Uterus (tissue), 4 donors: ENCODE results near the gene RMND5B. TPM values are rescaled to one million over a fixed set of nuclear protein-coding genes. Genes with fewer than 3 reads are reported as not detected.

Experiments
- DNase-seq, 2 donors: peaks; one replicate each; pipeline ENCODE4 v3.0.0-alpha.2; 2019 to 2020
- H3K27ac ChIP-seq, 2 donors: fragments of 200-600 bp; sonication (generic); 1 replicate in 1 of 2; 2 replicates in 1 of 2; pipeline ENCODE4 v1.5.1; 2016 to 2018
- H3K27me3 ChIP-seq, 2 donors: fragments of 200-600 bp; sonication (generic); one replicate each; pipeline ENCODE4 v1.5.1; 2018 to 2019; ENCODE audit warnings: control low read depth in 1 of 2
- H3K36me3 ChIP-seq, 2 donors: fragments of 200-600 bp; sonication (generic); one replicate each; pipeline ENCODE4 v1.5.1; 2019; ENCODE audit warnings: control low read depth in 1 of 2
- H3K4me1 ChIP-seq, 2 donors: fragments of 200-600 bp; sonication (generic); one replicate each; pipeline ENCODE4 v1.5.1; 2018 to 2019; ENCODE audit warnings: control low read depth in 1 of 2
- H3K4me3 ChIP-seq, 2 donors: fragments of 200-600 bp; sonication (generic); 1 replicate in 1 of 2; 2 replicates in 1 of 2; pipeline ENCODE4 v1.5.1; 2018 to 2019; ENCODE audit warnings: mild to moderate bottlenecking in 1 of 2
- H3K9me3 ChIP-seq, 2 donors: fragments of 200-600 bp; sonication (generic); one replicate each; pipeline ENCODE4 v1.5.1; 2019; ENCODE audit warnings: control low read depth in 1 of 2
- CTCF ChIP-seq, 4 experiments: fragments of 200-600 bp in 2 of 4; fragments of 450-650 bp in 2 of 4; sonication (generic) in 2 of 4; IDR thresholded peaks; one replicate each; pipeline ENCODE4 v1.5.1; 2016 to 2019; ENCODE audit warnings: antibody characterized with exemption in 4 of 4, mild to moderate bottlenecking in 2 of 4, moderate library complexity in 1 of 4
- POLR2A ChIP-seq, 2 donors: fragments of 450-650 bp; IDR thresholded peaks; one replicate each; pipeline ENCODE4 v1.6.1; 2016; ENCODE audit warnings: antibody characterized with exemption in 2 of 2, mild to moderate bottlenecking in 1 of 2, moderate library complexity in 1 of 2
- intact Hi-C: fragments of 100-400 bp; cut with DNase I; formaldehyde crosslinking; loops from one replicate; pipeline ENCODE4 v1.15.1; 2023; ENCODE audit warnings: low total_unique reads
- total RNA-seq, 4 donors: library from RNA; depleted of rRNA in 3 of 4; stranded (reverse); fragments of >200 nt in 3 of 4; gene quantifications; one replicate each; pipeline versions ENCODE4 v1.1.0 to v1.2.4, GENCODE V29; 2014 to 2023
- donor health status: DM: yes; HTN: yes; CAD: no.

Gene RMND5B
- total RNA-seq, 4 donors from 2014 or later = 29.7 to 52.3 (median 39.9) TPM

- no peaks in the 10 kb centered on the region for H3K9me3 ChIP-seq
- peaks cover 0 to 11% of the 10 kb centered on the region in 2 donors for H3K4me1 ChIP-seq
- H3K27ac ChIP-seq = no peak overlapping the region
- intact Hi-C loops = no loop called here
- no peaks in the 10 kb centered on the region for H3K27me3 ChIP-seq
- TF ChIP-seq POLR2A (IDR thresholded peaks at IDR 0.05) = no peak
- no peak for TF ChIP-seq CTCF (IDR thresholded peaks at IDR 0.05)
- no peaks in the 10 kb centered on the region for H3K36me3 ChIP-seq
- no peak overlapping the region for H3K4me3 ChIP-seq
- no peak for DNase-seq
Measured at GRCh38 chr5:178115814-178116142, 15.0 kb upstream of the RMND5B start.

GRCh38 chr5:178116143-178116885 lies 14.5 kb upstream of the RMND5B start:
- Histone ChIP-seq H3K4me3 (no peak overlapping the region), H3K4me1 (peaks cover 0 to 12% of the 10 kb centered on the region in 2 donors), H3K9me3 (no peaks in the 10 kb centered on the region), H3K27me3 (no peaks in the 10 kb centered on the region), H3K27ac (no peak overlapping the region), H3K36me3 (no peaks in the 10 kb centered on the region)
- DNase-seq = no peak
- TF ChIP-seq POLR2A (IDR thresholded peaks at IDR 0.05) (no peak), CTCF (IDR thresholded peaks at IDR 0.05) (no peak)
- intact Hi-C loops = no loop called here

GRCh38 chr5:178117923-178118701 lies 12.7 kb upstream of the RMND5B start:
- Histone ChIP-seq H3K27ac (no peak overlapping the region), H3K9me3 (no peaks in the 10 kb centered on the region), H3K27me3 (no peaks in the 10 kb centered on the region), H3K4me3 (no peak overlapping the region), H3K4me1 (peaks cover 0 to 18% of the 10 kb centered on the region in 2 donors), H3K36me3 (no peaks in the 10 kb centered on the region)
- intact Hi-C loops = no loop called here
- no peak for DNase-seq
- TF ChIP-seq POLR2A (IDR thresholded peaks at IDR 0.05) (no peak), CTCF (IDR thresholded peaks at IDR 0.05) (no peak)

- H3K27me3 ChIP-seq = no peaks in the 10 kb centered on the region
- intact Hi-C loops = no loop called here
- no peaks in the 10 kb centered on the region for H3K9me3 ChIP-seq
- H3K27ac ChIP-seq = no peak overlapping the region
- TF ChIP-seq CTCF (IDR thresholded peaks at IDR 0.05) = no peak
- no peak for TF ChIP-seq POLR2A (IDR thresholded peaks at IDR 0.05)
- H3K4me3 ChIP-seq = no peak overlapping the region
- no peaks in the 10 kb centered on the region for H3K36me3 ChIP-seq
- H3K4me1 ChIP-seq = peaks cover 0 to 9% of the 10 kb centered on the region in 2 donors
- no peak for DNase-seq
Measured at GRCh38 chr5:178119915-178120606, 10.8 kb upstream of the RMND5B start.
